A549 (cell line): ENCODE data around the gene ISM1.

ENCODE experiments used
- MYC ChIP-seq: IDR thresholded peaks from 2 replicates; pipeline ENCODE4 v1.6.1; 2012; ENCODE audit warnings: mild to moderate bottlenecking, inconsistent platforms, low read length, improper control_type of control experiment, borderline replicate concordance
- NPAS2 ChIP-seq: fragments of 250-450 bp; sonication (Bioruptor Pico); IDR thresholded peaks from 2 replicates; pipeline ENCODE4 v1.8.0; 2022; ENCODE audit warnings: mild to moderate bottlenecking, moderate library complexity, borderline replicate concordance
- TF ChIP-seq, protein P1 (sequence below): fragments of >200 bp; sonication (Bioruptor Twin); formaldehyde crosslinking; IDR thresholded peaks from 3 replicates; pipeline ENCODE4 v1.5.1; 2016
- TF ChIP-seq, protein P2 (sequence below): IDR thresholded peaks from 2 replicates; pipeline ENCODE4 v1.6.1; 2012

DNA sequence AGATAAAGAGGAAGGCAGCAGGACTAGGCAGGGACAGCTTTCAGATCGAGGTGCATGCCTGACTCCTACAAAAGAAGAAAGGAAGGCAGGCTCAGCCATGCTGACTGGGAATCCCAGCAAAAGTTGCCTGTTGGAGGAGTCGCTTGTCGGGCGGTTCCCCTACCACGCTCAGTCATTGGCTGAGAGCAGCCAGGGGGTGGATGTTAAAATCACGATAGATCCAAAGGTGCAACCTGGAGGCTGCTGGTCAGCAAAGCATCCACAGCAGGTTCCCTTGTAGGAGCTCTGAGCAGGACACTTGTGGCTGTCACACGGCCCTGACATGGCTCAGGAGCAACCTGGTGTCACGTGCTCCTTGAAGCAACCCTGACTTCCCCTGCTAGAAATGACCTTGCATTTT is 74.6 kb downstream of the ISM1 start:
- TF ChIP-seq, protein P1, sequence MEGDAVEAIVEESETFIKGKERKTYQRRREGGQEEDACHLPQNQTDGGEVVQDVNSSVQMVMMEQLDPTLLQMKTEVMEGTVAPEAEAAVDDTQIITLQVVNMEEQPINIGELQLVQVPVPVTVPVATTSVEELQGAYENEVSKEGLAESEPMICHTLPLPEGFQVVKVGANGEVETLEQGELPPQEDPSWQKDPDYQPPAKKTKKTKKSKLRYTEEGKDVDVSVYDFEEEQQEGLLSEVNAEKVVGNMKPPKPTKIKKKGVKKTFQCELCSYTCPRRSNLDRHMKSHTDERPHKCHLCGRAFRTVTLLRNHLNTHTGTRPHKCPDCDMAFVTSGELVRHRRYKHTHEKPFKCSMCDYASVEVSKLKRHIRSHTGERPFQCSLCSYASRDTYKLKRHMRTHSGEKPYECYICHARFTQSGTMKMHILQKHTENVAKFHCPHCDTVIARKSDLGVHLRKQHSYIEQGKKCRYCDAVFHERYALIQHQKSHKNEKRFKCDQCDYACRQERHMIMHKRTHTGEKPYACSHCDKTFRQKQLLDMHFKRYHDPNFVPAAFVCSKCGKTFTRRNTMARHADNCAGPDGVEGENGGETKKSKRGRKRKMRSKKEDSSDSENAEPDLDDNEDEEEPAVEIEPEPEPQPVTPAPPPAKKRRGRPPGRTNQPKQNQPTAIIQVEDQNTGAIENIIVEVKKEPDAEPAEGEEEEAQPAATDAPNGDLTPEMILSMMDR: no peak
- TF ChIP-seq, protein P2, sequence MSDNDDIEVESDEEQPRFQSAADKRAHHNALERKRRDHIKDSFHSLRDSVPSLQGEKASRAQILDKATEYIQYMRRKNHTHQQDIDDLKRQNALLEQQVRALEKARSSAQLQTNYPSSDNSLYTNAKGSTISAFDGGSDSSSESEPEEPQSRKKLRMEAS: no peak
- TF ChIP-seq MYC: no peak
- no peak for TF ChIP-seq NPAS2 (CRISPR knock-in tag)
